ENCODE results near the gene UBALD2.

DNA sequence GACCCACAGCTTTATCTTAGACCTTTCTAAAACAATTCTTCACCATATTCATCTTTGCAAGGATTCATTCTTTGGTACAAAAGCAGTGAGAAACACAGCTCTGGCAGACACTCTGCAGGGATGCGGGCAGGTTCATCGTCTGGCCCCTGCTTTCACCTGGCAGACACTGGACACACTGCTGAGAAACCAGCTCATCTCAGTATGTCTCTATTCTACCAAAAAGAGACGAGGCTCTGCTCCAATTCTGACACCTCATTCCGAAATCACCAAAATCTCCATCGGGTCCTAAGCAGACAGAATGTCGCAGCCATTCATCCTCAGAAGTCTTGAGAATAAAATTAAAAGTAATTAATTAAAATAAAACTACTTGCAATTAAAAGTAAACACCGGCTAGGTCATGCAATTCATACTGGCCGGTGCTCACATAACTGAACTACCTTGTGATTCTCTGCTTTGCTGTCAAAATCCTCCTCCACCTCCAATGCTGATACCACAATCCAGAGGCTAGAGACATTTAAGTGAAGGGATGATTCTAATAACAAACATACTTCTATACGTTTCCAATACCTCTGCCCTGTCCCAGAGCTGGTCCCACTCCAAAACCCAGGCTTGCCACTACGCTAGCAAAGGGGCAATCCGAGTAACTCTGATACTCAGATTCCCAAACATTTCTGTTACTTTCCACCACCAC, 26.2 kb upstream of the UBALD2 start:
- no peak for TF ChIP-seq CTCF (IDR thresholded peaks at IDR 0.05)
- TF ChIP-seq POLR2A (IDR thresholded peaks at IDR 0.05) = no peak

Measured in esophagus squamous epithelium (tissue), 4 donors.